Esophagus muscularis mucosa (tissue), 4 donors: ENCODE results near the gene NAV3.

Experiments
- EP300 ChIP-seq: sonication (generic); formaldehyde crosslinking; IDR thresholded peaks from one replicate; pipeline ENCODE4 v1.6.1; 2017; ENCODE audit warnings: antibody characterized with exemption
- POLR2AphosphoS5 ChIP-seq, 2 donors: sonication (generic); formaldehyde crosslinking; IDR thresholded peaks; one replicate each; pipeline ENCODE4 v1.6.1; 2017; ENCODE audit warnings: antibody characterized with exemption in 2 of 2
- TF ChIP-seq, protein P1 (sequence below), 3 experiments: fragments of 200-600 bp in 2 of 3; fragments of 450-650 bp in 1 of 3; sonication (generic) in 2 of 3; IDR thresholded peaks; one replicate each; pipeline ENCODE4 v1.5.1; 2017 to 2019; ENCODE audit warnings: antibody characterized with exemption in 3 of 3, mild to moderate bottlenecking in 2 of 3, moderate library complexity in 1 of 3

DNA sequence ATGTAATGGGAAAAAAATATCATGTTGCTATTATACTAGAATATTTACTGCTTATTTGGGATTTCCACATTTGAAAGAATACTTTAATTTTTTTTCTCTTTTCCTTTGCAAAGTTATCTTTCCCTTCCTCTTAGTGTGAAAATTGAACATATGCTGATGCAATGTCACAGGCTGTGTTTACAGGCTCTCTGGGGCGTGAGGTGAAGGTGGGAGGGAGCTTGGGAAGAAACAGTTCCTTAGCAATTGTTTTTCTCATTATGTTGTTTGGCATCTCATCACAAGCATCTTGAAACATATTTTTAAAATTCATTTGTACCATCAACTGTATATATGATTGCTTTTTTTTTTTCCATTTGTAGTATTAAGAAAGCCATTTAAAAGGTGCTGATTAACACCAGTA is 47.9 kb upstream of the NAV3 start:
- no peak for TF ChIP-seq POLR2AphosphoS5 (IDR thresholded peaks at IDR 0.05)
- TF ChIP-seq, protein P1, sequence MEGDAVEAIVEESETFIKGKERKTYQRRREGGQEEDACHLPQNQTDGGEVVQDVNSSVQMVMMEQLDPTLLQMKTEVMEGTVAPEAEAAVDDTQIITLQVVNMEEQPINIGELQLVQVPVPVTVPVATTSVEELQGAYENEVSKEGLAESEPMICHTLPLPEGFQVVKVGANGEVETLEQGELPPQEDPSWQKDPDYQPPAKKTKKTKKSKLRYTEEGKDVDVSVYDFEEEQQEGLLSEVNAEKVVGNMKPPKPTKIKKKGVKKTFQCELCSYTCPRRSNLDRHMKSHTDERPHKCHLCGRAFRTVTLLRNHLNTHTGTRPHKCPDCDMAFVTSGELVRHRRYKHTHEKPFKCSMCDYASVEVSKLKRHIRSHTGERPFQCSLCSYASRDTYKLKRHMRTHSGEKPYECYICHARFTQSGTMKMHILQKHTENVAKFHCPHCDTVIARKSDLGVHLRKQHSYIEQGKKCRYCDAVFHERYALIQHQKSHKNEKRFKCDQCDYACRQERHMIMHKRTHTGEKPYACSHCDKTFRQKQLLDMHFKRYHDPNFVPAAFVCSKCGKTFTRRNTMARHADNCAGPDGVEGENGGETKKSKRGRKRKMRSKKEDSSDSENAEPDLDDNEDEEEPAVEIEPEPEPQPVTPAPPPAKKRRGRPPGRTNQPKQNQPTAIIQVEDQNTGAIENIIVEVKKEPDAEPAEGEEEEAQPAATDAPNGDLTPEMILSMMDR (IDR thresholded peaks at IDR 0.05), result no peak
- TF ChIP-seq EP300, result no peak
